DLD1 (cell line): ENCODE results near the gene CP.

Source experiments
- in situ Hi-C: cut with HindIII; loops from 2 replicates; pipeline ENCODE4 v1.10.0; 2017; ENCODE audit warnings: low sequenced_read_pairs

Gene CP

DNA sequence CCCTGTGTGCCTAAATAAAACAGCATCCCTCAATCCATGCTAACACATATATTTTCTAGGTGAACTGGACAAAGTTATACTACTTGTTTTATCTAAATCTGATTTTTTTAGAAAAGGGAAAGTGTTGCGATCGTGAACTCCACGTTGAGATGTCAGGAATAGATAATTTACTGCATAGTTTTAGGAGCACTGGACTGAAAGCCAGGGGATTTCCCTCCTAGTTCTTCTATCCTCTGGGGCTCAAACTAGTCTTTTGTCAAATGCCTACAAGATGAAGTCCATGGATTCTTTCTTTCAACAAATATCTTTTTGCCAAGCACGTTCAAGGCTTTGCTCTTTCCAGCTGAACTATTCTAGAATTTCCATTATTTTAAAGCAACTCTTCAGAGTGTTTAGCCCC, 92.8 kb downstream of the CP start:
- in situ Hi-C loops = no loop called here

- in situ Hi-C loops = no loop called here
Measured at GRCh38 chr3:149122721-149123578, 98.7 kb downstream of the CP start.
